ENCODE measurements around the gene APH1A. TPM values are rescaled to one million over a fixed set of nuclear protein-coding genes. Genes with fewer than 3 reads are reported as not detected.

APH1A gene
- total and polyA plus RNA-seq, 9 of the 15 experiments (the other 6 are each of a cell fraction or from before 2014, with no cell fraction given), result 5.6 to 123 (median 77.0) TPM

DNA sequence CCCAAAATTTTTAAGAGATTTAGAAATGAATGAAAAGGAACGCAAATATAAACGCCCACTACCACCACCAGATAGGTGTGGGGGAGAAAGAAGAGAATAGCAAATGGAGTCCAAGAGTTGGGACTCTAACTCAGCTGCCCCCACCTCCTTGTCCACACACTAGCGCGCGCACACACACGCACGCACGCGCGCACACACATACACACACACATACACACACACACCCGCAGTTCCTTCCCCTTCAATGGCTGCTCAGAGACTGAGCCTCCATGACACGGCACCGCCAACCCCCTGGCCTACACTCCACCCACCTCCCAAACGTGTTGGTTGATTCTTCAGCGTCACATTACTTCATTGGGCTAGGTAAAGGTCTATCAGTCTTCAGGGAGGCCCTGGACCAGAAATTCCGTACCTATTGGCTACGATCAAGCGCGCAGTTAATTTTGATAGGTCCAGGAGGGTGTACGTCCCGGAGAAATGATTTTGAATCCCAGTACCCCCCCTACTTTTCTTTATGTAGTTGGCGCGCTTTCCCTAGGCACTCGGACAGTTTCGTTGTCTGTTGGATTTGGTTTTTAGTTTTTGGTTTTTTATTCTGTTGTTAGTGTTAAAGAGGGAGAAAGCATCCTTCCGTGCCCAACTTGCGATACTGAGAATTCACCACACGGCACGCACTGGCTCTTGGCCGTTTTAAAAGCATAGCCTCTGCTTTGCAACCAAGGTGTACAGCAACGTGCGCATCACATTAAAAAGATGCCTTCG is 32.8 kb downstream of the APH1A start, which contains the start of gene ANP32E (continued):
- TF ChIP-seq, protein P1, sequence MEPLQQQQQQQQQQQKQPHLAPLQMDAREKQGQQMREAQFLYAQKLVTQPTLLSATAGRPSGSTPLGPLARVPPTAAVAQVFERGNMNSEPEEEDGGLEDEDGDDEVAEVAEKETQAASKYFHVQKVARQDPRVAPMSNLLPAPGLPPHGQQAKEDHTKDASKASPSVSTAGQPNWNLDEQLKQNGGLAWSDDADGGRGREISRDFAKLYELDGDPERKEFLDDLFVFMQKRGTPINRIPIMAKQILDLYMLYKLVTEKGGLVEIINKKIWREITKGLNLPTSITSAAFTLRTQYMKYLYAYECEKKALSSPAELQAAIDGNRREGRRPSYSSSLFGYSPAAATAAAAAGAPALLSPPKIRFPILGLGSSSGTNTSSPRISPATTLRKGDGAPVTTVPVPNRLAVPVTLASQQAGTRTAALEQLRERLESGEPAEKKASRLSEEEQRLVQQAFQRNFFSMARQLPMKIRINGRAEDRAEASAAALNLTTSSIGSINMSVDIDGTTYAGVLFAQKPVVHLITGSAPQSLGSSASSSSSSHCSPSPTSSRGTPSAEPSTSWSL (CRISPR knock-in tag; IDR thresholded peaks at IDR 0.05; ENCODE audit: borderline replicate concordance), result no peak
- no peak for TF ChIP-seq PCBP2 (IDR thresholded peaks at IDR 0.05; ENCODE audit: low read depth, low read length, poor library complexity, severe bottlenecking)
- TF ChIP-seq, protein P2, sequence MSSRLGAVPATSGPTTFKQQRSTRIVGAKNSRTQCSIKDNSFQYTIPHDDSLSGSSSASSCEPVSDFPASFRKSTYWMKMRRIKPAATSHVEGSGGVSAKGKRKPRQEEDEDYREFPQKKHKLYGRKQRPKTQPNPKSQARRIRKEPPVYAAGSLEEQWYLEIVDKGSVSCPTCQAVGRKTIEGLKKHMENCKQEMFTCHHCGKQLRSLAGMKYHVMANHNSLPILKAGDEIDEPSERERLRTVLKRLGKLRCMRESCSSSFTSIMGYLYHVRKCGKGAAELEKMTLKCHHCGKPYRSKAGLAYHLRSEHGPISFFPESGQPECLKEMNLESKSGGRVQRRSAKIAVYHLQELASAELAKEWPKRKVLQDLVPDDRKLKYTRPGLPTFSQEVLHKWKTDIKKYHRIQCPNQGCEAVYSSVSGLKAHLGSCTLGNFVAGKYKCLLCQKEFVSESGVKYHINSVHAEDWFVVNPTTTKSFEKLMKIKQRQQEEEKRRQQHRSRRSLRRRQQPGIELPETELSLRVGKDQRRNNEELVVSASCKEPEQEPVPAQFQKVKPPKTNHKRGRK (tag; IDR thresholded peaks at IDR 0.05), result no peak
- no peak for TF ChIP-seq MAFK (IDR thresholded peaks at IDR 0.05; ENCODE audit: low read length)
- TF ChIP-seq, protein P3, sequence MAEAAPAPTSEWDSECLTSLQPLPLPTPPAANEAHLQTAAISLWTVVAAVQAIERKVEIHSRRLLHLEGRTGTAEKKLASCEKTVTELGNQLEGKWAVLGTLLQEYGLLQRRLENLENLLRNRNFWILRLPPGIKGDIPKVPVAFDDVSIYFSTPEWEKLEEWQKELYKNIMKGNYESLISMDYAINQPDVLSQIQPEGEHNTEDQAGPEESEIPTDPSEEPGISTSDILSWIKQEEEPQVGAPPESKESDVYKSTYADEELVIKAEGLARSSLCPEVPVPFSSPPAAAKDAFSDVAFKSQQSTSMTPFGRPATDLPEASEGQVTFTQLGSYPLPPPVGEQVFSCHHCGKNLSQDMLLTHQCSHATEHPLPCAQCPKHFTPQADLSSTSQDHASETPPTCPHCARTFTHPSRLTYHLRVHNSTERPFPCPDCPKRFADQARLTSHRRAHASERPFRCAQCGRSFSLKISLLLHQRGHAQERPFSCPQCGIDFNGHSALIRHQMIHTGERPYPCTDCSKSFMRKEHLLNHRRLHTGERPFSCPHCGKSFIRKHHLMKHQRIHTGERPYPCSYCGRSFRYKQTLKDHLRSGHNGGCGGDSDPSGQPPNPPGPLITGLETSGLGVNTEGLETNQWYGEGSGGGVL (CRISPR knock-in tag; IDR thresholded peaks at IDR 0.05), result no peak
- TF ChIP-seq GTF2A2 (tag; IDR thresholded peaks at IDR 0.05), result peak; percentile 61; the same call in 1 of the 2 replicates
- TF ChIP-seq SUPT5H (IDR thresholded peaks at IDR 0.05), result peak; percentile 99
- no peak for TF ChIP-seq NELFE (IDR thresholded peaks at IDR 0.05; ENCODE audit: insufficient read depth, insufficient read length)
- no peak for TF ChIP-seq HSF4 (CRISPR knock-in tag; IDR thresholded peaks at IDR 0.05; ENCODE audit: borderline replicate concordance)
- TF ChIP-seq JUND (IDR thresholded peaks at IDR 0.05; ENCODE audit: borderline replicate concordance, low read depth, low read length), result peak; percentile 56
- peak; percentile 56; the same call in 2 of the 3 replicates for TF ChIP-seq JUND (tag; IDR thresholded peaks at IDR 0.05; ENCODE audit: borderline replicate concordance, low read depth, low read length)
- no peak for TF ChIP-seq TAF15 (IDR thresholded peaks at IDR 0.05; ENCODE audit: low read depth, low read length)
- no peak; a peak in 1 of 4 replicates for TF ChIP-seq RCOR1 (IDR thresholded peaks at IDR 0.05; ENCODE audit: borderline replicate concordance in 1 of 2, low read depth in 2 of 2, low read length in 2 of 2)
- TF ChIP-seq, protein P4, sequence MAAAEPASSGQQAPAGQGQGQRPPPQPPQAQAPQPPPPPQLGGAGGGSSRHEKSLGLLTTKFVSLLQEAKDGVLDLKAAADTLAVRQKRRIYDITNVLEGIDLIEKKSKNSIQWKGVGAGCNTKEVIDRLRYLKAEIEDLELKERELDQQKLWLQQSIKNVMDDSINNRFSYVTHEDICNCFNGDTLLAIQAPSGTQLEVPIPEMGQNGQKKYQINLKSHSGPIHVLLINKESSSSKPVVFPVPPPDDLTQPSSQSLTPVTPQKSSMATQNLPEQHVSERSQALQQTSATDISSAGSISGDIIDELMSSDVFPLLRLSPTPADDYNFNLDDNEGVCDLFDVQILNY (CRISPR knock-in tag; IDR thresholded peaks at IDR 0.05), result peak; percentile 90; the same call in 1 of the 2 replicates
- peak; percentile 88 for TF ChIP-seq E2F3 (CRISPR knock-in tag; IDR thresholded peaks at IDR 0.05)
- TF ChIP-seq CBX2 (IDR thresholded peaks at IDR 0.05; ENCODE audit: insufficient read depth, low read length, poor library complexity, severe bottlenecking), result no peak
- no peak for TF ChIP-seq CAMTA2 (CRISPR knock-in tag; conservative IDR thresholded peaks at IDR 0.05)
- TF ChIP-seq CREB1 (IDR thresholded peaks at IDR 0.05), result peak; percentile 84; the same call in 1 of the 2 replicates
- peak; percentile 86 for TF ChIP-seq CREB1 (CRISPR knock-in tag; IDR thresholded peaks at IDR 0.05)
- peak; percentile 66 for TF ChIP-seq ZEB2 (IDR thresholded peaks at IDR 0.05)
- peak; percentile 72 for TF ChIP-seq EGR1 (conservative IDR thresholded peaks at IDR 0.05)
- peak; percentile 82 for TF ChIP-seq RBFOX2 (IDR thresholded peaks at IDR 0.05; ENCODE audit: low read depth, low read length)

Measured in K562 (cell line).